ENCODE measurements around the gene COL19A1. TPM values are rescaled to one million over a fixed set of nuclear protein-coding genes. Genes with fewer than 3 reads are reported as not detected.

COL19A1 gene
- total RNA-seq, 1 experiment from 2014 or later, result not detected

- in situ Hi-C loops (cut with HindIII; ENCODE audit: low pct_unique_long_range_greater_than_20kb, low sequenced_read_pairs), result no loop called here
Measured at GRCh38 chr6:69827276-69827893, 39.0 kb upstream of the COL19A1 start.

GRCh38 chr6:69832558-69832957 lies 33.8 kb upstream of the COL19A1 start:
- Histone ChIP-seq H3K9me3 (ENCODE audit: control insufficient read depth, insufficient read depth, low read depth, low read length) (no peaks in the 10 kb centered on the region), H3K27ac (ENCODE audit: low read length) (no peak overlapping the region), H3K4me1 (ENCODE audit: control insufficient read depth, insufficient read depth, low read length) (no peaks in the 10 kb centered on the region), H3K4me3 (ENCODE audit: low read depth in 2 of 2, low read length in 2 of 2) (no peak overlapping the region), H3K36me3 (ENCODE audit: control insufficient read depth, insufficient read depth, low read length) (no peaks in the 10 kb centered on the region), H3K27me3 (ENCODE audit: control insufficient read depth, insufficient read depth, low read length) (peaks cover 2% of the 10 kb centered on the region; the same call in 1 of the 2 replicates)
- POLR2A ChIA-PET, result no interaction called here
- intact Hi-C loops (cut with micrococcal nuclease; ENCODE audit: unreplicated experiment), result no loop called here
- ATAC-seq (no peak), DNase-seq (ENCODE audit: low read depth, low spot score) (no peak)
- no peak for TF ChIP-seq REST (IDR thresholded peaks at IDR 0.05; ENCODE audit: insufficient read depth in 1 of 2, low read depth in 2 of 2, low read length in 1 of 2)
- TF ChIP-seq TCF7L2 (IDR thresholded peaks at IDR 0.05; ENCODE audit: low read depth, low read length), result no peak
- no peak for TF ChIP-seq CTCF (IDR thresholded peaks at IDR 0.05)
- TF ChIP-seq SIN3A (IDR thresholded peaks at IDR 0.05; ENCODE audit: borderline replicate concordance, insufficient read depth, low read depth, low read length), result no peak
- TF ChIP-seq POLR2AphosphoS5 (IDR thresholded peaks at IDR 0.05; ENCODE audit: low read depth, low read length), result no peak
- CTCF ChIA-PET, result no interaction called here
- in situ Hi-C loops (cut with HindIII; ENCODE audit: low pct_unique_long_range_greater_than_20kb, low sequenced_read_pairs), result no loop called here
- no TSS peak for BruUV-seq (replicated peaks)

More at GRCh38 chr6:69827276-69827893, 39.0 kb upstream of the COL19A1 start:
- H3K9me3 ChIP-seq (ENCODE audit: control insufficient read depth, insufficient read depth, low read depth, low read length), result no peaks in the 10 kb centered on the region
- no peak overlapping the region for H3K4me3 ChIP-seq (ENCODE audit: low read depth in 2 of 2, low read length in 2 of 2)
- no TSS peak for BruUV-seq (replicated peaks)
- ChIA-PET CTCF (no interaction called here), POLR2A (no interaction called here)
- H3K27ac ChIP-seq (ENCODE audit: low read length), result no peak overlapping the region
- H3K4me1 ChIP-seq (ENCODE audit: control insufficient read depth, insufficient read depth, low read length), result no peaks in the 10 kb centered on the region
- intact Hi-C loops (cut with micrococcal nuclease; ENCODE audit: unreplicated experiment), result no loop called here
- H3K36me3 ChIP-seq (ENCODE audit: control insufficient read depth, insufficient read depth, low read length), result no peaks in the 10 kb centered on the region
- ATAC-seq (no peak), DNase-seq (ENCODE audit: low read depth, low spot score) (no peak)
- H3K27me3 ChIP-seq (ENCODE audit: control insufficient read depth, insufficient read depth, low read length), result no peaks in the 10 kb centered on the region
- TF ChIP-seq TCF7L2 (IDR thresholded peaks at IDR 0.05; ENCODE audit: low read depth, low read length) (no peak), CTCF (IDR thresholded peaks at IDR 0.05) (no peak), POLR2AphosphoS5 (IDR thresholded peaks at IDR 0.05; ENCODE audit: low read depth, low read length) (no peak)
